Left colon (tissue), 2 donors: ENCODE results near the gene LPAR4. TPM values are rescaled to one million over a fixed set of nuclear protein-coding genes. Genes with fewer than 3 reads are reported as not detected.
"Not testable (repeated sequence)": the region's sequence is repeated elsewhere in the genome, so short reads cannot be mapped to it uniquely, and the experiment has no call there.

Source experiments
- ATAC-seq: fragments of 200-7000 bp; cut with Tn5 transposase; one replicate; pipeline ENCODE4 v1.9.1; 2020; ENCODE audit warnings: mild to moderate bottlenecking, moderate library complexity
- DNase-seq, 2 donors: peaks; one replicate each; pipeline ENCODE4 v3.0.0-alpha.2; 2020
- intact Hi-C, 2 donors: fragments of 100-400 bp; cut with DNase I in 1 of 2; cut with micrococcal nuclease in 1 of 2; formaldehyde crosslinking; loops; one replicate each; pipeline versions ENCODE4 v1.11.2 to v1.14.0; 2022; cut with DNase I, micrococcal nuclease
- long read RNA-seq: library from polyadenylated mRNA; unstranded; transcript quantifications from one replicate; pipeline ENCODE4 v2.0.0, GENCODE V29; 2021
- total RNA-seq, 2 donors: library from RNA; stranded (reverse); fragmentation: NEBNext Ultra II Directional; extraction: Animal tissue kit (Norgen Biotek cat#: 25700); gene quantifications; one replicate each; pipeline ENCODE4 v1.2.1, GENCODE V29; 2021
- donor health status: DM: no; HTN: no; CAD: no.
- donor health status: DM: yes; HTN: yes; CAD: no.

Gene LPAR4, protein sequence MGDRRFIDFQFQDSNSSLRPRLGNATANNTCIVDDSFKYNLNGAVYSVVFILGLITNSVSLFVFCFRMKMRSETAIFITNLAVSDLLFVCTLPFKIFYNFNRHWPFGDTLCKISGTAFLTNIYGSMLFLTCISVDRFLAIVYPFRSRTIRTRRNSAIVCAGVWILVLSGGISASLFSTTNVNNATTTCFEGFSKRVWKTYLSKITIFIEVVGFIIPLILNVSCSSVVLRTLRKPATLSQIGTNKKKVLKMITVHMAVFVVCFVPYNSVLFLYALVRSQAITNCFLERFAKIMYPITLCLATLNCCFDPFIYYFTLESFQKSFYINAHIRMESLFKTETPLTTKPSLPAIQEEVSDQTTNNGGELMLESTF
- under 1 TPM; 0.27 to 0.50 TPM for total RNA-seq
- long read RNA-seq = 0 reads

DNA sequence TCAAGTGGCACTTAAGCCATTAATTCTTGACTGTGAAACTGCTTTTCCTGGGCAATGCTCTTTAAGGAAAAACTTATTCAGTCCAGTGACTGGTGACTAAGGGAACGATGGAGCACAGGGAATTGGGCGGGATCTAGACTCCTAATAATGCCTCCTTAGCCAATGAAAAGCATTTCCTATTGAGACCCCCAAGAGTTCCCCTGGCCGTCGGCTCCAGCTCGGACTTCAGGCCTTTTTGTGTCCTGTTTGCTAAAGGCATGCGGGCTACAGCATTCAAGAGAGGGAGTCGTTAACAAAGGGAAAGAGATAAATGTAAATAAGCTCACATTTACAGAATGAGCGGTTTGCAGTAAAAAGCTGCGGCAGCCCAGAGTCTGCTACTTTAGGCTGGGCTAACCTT lies at the start of gene LPAR4:
TSS of gene LPAR4 (plus strand) at position 232 of the 400 bp plus-strand sequence. CDS start 7,150 bp downstream, outside the sequence.
- DNase-seq (no peak), ATAC-seq (no peak)
- intact Hi-C loops = no loop called here

DNA sequence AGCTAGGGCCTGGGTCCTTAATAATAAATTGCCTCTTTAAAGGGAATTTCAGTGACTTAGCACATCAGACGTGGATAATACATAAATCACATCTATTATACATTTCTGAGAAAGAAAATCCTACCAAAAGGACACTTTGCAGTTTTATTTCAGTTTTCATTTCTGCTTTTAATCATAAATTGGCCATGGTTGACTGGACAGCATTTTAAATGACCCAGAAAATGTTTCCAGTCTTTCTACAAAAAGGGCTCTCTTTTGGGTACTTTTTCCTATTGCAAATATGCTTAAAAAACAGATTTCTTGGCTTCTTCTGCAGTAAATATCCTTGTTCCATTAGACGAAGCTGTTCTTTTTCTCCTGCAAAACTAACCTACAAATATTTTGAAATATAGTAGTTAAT lies 41.4 kb upstream of the LPAR4 start:
- DNase-seq = no peak
- intact Hi-C loops = no loop called here
- ATAC-seq = no peak

DNA sequence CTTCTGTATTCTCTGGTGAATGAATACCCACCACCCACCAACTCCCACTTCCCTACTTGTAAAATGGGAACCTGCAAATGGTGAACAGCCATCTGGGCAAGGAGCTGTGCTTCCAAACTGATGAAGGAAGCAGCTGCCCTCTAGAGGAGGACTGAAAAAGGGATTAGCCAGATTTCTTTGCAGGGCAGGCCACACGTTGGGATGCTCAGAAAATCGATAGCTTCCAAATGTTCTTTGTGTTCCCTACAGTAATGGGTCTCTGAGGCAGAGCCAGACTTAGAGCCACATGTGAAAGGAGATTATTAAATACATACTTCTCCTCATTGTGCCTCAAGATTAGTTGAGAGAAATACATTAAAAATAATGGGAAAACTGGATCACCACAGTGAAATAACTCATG lies 39.3 kb upstream of the LPAR4 start:
- intact Hi-C loops = no loop called here
- DNase-seq (no peak), ATAC-seq (peak; percentile 39)

DNA sequence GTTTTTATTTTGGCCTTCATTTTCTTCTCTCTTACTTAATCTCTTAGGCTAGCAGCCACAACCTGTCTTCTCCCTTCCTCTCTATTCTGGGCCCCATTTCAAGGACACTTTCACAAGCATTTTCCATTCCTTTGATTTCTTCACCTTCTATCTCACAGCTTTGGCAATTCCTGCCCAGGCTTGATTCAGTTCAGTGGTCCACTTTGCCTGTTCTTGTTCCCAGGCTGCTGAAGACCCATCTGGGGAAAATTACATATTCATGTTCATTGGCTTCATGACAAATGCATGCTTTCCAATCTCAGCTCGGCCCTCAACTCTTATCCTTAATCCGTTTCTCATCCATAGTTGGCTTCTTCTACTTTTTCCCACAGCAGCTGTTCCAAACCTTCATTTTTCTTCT lies 38.7 kb upstream of the LPAR4 start:
- intact Hi-C loops = no loop called here
- no peak for DNase-seq
- no peak for ATAC-seq

DNA sequence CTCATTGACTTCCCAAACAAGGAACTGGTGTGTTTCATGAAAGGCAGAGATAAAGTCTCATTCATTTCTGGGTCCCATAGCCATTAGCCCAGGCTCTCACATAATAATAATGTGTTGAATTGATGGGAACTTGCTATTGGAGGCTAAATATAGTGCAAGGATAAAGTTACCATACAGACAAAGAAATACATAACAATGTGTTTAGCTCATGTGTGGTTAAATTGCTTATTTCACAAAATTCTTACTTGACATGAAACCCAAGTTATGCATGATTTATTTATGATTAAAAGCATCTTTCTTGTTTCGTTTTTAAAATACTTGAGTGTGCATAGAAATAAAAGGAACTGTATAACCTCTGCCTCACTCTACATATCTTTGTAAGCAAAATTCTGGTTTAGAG lies 37.3 kb upstream of the LPAR4 start:
- ATAC-seq (no peak), DNase-seq (no peak)
- intact Hi-C loops = no loop called here

DNA sequence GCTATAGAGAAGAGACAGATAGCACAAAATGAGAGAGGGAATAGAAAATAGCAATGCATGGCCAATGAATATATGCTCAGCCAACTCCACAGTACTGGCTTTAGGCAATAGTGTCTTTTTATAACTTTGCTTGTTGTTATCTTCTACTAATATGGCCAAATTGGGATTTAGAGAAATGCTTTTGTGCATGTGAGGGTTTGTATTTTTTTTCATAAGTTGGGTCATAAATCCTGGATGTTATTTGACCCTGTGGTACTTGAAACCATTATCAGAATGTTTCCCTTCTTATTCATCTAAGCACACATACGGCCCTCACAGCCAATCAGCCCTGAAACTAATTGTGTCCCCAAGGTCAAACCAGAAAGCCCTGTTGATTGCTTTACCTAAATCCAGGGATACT lies 35.2 kb upstream of the LPAR4 start:
- intact Hi-C loops = no loop called here
- ATAC-seq (no peak), DNase-seq (no peak)

DNA sequence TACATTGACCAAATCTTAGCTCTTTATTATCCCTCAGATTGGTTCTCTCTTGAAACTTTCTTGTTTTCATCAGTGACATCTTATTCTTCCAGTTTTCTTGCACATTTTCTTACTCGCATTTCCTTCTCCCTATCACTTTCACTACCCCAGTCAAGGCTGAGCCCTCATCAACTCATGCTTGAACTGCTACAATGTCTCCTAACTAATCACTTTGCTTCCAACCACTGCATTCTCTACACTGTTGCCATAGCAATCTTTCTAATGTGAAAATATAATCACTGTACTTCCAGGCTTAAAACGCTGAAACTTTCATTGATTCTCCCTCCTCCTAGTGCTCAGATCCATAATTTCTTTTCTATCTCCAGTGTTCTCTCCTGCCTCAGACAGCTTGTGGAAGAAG lies 22.2 kb upstream of the LPAR4 start:
- intact Hi-C loops = no loop called here
- DNase-seq (no peak), ATAC-seq (no peak)

DNA sequence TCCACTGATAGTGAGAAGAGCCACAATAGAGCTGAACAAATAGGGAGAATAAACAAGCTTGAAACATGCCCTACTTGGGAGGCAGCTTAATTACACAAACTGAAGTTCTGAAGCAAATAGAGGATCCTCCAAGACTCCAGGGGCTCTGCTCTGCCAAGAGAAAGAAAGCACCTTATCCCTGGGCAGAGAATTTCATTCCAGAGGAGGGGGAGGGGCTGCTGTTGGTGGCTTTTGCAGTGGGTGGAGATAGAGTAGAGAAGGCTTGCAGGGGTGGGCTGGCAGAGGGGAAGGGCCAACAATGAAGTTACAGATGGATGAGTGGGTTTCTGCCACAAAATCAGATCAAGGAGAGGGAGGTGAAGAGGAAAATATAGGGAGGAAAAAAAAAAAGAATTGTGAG lies 1.0 kb upstream of the LPAR4 start:
- ATAC-seq (no peak), DNase-seq (no peak)
- intact Hi-C loops = no loop called here

DNA sequence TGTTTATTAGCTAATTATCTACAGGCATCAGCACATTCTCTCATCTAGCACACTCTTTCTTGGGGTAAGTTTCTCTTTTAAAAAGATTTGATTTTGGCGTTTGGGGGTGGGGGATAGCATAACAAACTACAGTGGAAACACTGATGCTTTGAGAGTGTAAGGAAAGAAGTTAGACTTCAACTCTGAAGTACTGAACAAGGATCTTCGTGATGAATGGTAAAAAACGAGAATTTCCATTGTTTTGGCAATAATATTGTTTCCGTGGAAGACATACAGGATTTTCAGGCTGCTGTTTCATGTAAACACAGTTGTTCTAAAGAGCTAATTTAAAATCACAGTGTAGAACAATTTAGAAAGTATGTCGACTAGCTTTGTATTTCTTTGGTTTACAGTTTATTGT lies 451 bp downstream of the LPAR4 start:
- no peak for ATAC-seq
- intact Hi-C loops = no loop called here
- DNase-seq = no peak

DNA sequence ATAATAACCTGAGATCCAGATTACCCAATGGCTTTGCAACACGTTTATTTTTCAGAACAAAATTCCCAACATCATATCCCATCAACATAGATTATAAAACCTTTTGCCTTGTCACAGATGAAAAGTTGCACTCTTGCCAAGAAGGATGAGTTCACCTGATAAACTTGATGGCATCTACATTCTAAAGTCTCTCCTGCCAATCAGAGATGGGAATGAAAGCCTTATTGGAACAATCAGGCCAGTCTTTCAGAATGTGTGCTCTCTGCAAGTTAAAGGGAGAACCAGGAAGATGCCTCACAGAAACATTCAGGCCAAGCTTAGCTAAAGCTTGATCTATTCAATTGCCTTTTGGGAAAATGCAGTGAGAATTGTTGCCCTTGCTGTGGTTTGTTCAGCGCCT lies 1.3 kb downstream of the LPAR4 start:
- no peak for ATAC-seq
- intact Hi-C loops = no loop called here
- no peak for DNase-seq

DNA sequence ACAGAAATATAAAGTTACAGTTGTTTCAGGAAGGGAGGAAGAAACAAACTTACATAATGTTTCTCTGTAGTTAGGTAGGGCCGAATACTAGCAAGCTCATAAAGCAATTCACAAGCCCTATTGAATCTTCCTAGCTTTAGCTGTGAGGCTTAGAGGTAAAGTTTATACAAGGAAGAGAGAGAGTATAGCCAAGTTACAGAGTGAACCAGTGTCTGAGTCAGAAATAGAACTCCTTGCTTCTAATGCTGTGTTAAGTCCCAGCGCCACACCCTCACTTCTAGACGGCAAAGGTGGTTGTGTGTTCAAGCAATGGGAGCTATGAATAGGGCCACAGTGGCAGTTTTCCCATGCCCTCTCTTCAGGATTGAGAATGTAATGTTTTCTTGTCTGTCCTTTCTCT lies 6.1 kb downstream of the LPAR4 start:
- peak; percentile 28 to 34 for DNase-seq
- intact Hi-C loops = no loop called here
- ATAC-seq = peak; percentile 97

DNA sequence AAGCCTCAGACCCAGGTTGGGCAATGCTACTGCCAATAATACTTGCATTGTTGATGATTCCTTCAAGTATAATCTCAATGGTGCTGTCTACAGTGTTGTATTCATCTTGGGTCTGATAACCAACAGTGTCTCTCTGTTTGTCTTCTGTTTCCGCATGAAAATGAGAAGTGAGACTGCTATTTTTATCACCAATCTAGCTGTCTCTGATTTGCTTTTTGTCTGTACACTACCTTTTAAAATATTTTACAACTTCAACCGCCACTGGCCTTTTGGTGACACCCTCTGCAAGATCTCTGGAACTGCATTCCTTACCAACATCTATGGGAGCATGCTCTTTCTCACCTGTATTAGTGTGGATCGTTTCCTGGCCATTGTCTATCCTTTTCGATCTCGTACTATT lies 7.4 kb downstream of the LPAR4 start:
- DNase-seq = no peak
- peak; percentile 20 for ATAC-seq
- intact Hi-C loops = no loop called here

DNA sequence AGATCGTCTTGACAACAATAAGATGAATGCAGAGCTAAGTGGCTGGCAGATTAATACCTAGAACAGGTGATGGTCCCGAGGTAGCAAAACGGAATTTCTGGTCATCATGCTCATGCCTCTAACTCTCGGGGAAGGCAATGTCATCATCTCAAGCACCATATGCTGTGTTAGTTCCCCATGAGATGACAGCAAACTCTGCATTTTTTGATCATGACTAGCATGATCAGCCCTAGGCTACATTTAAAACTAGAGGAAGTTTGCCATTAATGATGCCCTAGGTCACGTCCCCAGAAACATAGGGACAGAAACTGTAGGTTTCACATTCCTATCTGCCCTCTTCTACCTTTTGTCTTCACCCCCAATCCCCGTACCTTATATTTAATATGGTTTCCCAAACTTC lies 11.6 kb downstream of the LPAR4 start:
- intact Hi-C loops = no loop called here
- ATAC-seq (no peak), DNase-seq (no peak)

DNA sequence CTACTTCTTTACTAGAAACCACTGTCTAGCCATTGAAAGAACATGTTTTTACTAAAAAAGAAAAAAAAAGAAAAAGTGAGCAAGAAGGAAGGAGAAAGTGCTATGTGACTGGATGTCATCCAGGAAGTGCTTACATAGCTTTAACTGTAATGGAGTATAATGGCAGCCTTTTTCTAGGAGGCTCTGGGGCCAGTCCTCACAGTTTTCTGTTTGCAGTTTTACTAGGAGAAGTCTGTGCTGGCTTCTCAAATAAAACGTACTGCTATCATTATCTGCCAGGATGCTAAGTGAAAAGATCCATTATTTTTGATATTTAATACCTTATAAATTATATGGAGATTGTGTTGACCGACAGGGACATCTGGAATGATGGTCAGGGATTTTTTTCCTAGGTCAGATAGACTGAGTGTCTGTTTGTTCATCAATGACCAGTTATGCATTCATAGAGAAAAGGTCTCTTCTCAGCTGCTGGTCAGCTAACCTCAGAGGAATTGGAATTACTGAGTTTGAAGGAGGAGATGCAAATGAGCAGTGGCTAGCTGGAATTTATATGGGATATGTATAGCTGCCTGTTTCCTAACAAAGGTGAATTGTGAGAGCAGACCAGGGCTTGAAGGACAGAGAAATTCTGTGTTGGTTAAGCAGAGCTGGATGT lies 21.7 kb downstream of the LPAR4 start:
- intact Hi-C loops = no loop called here
- no peak for DNase-seq
- no peak for ATAC-seq

DNA sequence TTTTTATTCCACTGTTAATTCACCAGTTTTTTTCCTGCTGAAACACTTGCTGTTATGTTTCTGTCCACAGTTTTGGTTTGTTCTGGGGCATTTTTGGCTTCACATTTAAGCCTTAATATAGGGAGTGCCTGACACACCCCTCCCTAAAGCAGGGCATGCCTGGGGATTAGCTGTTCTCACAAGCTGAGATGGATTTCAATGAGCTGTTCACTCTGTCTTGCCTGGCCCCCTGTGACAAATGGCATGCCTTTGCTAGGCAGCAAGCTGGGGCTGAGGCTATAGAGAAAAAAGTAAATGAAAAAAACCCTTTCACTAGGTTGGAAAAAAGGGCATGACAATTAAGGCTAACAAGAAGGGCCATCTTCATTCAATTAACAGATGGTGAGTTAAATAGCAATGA lies 22.4 kb downstream of the LPAR4 start:
- intact Hi-C loops = no loop called here
- ATAC-seq = no peak
- no peak for DNase-seq

DNA sequence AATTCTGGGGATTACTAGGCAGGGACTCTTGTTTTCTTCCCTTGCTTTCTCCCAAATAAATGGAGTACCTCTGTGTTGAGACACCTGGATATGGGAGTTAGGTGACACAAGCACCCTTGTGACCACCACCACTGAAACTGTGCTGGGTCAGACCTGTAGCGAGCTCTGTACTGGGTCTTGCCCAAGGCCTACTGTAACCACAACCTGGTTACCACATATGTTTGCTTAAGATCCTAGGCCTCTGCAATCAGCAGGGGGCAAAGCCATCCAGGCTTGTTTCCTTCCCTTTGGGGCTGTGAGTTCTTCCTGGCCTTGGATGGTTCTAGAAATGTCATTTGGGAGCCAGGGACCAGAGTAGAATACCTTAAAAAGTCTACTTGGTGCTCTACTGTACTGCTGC lies 49.4 kb downstream of the LPAR4 start:
- no peak for DNase-seq
- intact Hi-C loops = no loop called here
- ATAC-seq = no peak

DNA sequence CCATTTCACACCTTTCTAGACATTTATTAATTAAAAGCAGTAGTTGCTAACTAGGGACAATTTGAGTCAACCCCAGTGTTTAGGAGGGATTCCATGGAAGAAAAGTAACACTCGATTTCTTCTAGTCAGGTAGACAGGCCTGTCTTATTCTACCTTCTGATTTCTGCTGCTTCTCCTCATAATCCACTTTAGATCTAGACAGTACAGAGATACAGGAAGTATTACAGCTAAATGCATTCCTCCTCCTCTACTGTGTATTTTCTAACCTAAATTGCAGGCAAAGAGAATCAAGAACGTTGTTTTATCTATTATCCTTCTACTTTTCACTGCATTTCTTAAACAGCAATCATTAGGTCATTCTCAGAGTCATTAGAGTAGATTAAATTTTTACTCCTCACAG lies 52.6 kb downstream of the LPAR4 start:
- intact Hi-C loops = no loop called here
- no peak for DNase-seq
- no peak for ATAC-seq

DNA sequence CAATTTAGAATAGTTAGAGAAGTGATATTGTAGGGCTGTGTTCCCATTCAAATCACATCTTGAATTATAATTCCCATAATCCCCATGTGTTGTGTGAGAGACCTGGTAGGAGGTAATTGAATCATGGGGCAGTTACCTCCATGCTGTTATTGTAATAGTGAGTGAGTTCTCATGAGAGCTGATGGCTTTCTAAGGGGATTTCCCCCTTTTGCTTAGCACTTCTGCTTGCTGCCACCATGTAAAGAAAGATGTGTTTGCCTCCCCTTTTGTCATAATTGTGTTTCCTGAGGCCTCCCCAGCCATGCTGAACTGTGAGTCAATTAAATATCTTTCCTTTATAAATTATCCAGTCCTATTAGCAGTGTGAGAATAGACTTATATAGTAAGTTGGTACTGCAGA lies 53.2 kb downstream of the LPAR4 start:
- ATAC-seq (no peak), DNase-seq (no peak)
- intact Hi-C loops = no loop called here

DNA sequence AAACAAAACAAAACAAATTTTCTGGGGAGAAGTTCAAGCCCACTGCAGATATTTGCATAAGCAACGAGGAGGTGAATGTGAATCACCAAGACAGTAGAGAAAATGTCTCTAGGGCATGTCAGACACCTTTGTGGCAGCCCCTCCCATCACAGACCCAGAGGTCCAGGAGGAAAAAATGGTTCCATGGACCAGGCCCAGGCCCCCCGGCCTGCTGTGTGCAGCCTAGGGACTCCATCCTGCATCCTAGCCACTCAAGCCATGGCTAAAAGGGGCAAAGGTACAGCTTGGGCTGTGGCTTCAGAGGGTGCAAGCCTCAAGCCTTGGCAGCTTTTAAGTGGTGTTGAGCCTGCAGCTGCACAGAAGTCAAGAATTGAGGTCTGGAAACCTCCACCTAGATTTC lies 54.0 kb downstream of the LPAR4 start:
- no peak for DNase-seq
- intact Hi-C loops = no loop called here
- no peak for ATAC-seq

DNA sequence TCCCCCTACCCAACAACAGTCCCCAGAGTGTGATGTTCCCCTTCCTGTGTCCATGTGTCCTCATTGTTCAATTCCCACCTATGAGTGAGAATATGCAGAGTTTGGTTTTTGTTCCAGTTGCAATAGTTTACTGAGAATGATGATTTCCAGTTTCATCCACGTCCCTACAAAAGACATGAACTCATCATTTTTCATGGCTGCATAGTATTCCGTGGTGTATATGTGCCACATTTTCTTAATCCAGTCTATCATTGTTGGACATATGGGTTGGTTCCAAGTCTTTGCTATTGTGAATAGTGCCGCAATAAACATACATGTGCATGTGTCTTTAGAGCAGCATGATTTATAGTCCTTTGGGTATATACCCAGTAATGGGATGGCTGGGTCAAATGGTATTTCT lies 55.0 kb downstream of the LPAR4 start:
- intact Hi-C loops, ATAC-seq, DNase-seq: not testable (repeated sequence)
